WI38 (cell line): ENCODE results near the gene BPIFB2.

Source experiments
- H3K4me3 ChIP-seq: 2 replicates; pipeline ENCODE4 v1.5.1; 2011; ENCODE audit warnings: low read depth, mild to moderate bottlenecking, control low read depth, low read length
- CTCF ChIP-seq: IDR thresholded peaks from 2 replicates; pipeline ENCODE4 v1.5.1; 2012; ENCODE audit warnings: low read depth, mild to moderate bottlenecking, control low read depth, low read length

Gene BPIFB2

GRCh38 chr20:32984631-32985354 lies 22.7 kb upstream of the BPIFB2 start:
- TF ChIP-seq CTCF = no peak
- no peak overlapping the region for H3K4me3 ChIP-seq

GRCh38 chr20:32985596-32985995 lies 21.9 kb upstream of the BPIFB2 start:
- no peak overlapping the region for H3K4me3 ChIP-seq
- no peak for TF ChIP-seq CTCF

DNA sequence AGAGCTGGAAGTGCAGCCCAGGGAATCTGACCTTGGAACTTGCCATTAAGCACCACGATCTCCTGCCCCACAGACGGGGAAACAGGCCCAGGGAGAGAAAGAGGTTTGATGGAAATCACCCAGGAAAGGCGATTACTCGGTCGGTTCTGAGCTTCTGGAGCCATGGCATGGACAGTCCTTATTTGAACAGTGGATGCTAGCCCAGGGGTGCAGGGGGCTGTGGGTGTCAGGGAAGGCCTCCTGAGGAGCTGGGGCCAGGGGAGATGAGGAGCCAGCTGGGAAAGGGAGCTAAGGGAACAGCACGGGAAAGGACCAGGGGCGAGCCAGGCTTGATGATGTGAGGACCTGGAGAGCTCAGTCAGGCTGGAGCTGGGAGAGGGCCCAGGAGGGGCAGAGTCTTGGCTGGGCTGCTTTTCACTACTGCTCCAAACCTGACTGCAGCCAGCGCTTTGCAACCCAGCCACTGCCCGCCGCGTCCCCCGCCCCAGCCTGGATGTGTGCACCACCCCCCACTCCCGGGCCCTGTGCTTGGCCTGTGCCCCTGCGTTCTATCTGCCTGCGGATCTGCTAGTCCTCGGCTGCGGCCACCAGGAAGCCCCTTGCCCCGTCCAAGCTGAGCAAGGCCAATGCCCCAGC lies 21.1 kb upstream of the BPIFB2 start:
- TF ChIP-seq CTCF = no peak
- no peak overlapping the region for H3K4me3 ChIP-seq

DNA sequence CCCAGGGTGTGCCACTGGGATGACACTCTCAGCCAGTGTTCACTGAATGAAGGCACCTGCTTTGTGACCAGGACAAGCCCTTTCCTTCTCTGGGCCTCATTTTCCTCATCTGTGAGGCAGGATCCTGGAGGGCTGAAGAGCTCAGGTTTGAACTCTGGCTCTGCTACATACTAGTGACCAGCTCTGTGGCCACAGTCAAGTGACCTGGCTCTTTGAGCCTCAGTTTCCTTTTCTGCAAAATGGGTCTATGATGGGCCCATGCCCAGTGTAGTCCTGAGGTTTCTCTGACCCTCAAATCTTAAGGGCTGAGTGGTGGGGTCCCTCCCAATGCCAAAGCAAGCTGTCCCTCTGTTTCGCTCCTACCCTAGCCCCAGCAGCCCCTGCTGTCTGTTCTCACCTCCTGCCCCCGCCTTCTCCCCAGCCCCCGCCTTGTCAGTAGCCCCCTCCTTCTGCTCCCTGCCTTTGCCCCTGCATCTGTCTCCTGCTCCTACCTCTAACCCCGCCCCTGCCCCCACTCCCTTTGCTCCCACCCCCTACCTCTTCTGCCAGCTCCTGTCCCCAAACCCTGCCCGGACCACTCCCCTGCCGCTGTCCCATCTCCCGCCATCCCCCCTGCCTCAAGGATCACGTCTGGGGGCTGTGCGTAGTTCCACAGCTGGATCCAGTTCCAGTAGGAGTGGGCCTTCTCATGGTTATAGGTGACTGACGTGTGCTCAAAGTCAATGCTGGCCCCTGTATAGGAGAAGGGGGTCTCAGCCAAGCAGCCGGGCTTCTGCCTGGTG lies 20.3 kb upstream of the BPIFB2 start:
- no peak for TF ChIP-seq CTCF
- no peak overlapping the region for H3K4me3 ChIP-seq

GRCh38 chr20:32988008-32988407 lies 19.5 kb upstream of the BPIFB2 start:
- TF ChIP-seq CTCF = no peak
- H3K4me3 ChIP-seq = no peak overlapping the region

DNA sequence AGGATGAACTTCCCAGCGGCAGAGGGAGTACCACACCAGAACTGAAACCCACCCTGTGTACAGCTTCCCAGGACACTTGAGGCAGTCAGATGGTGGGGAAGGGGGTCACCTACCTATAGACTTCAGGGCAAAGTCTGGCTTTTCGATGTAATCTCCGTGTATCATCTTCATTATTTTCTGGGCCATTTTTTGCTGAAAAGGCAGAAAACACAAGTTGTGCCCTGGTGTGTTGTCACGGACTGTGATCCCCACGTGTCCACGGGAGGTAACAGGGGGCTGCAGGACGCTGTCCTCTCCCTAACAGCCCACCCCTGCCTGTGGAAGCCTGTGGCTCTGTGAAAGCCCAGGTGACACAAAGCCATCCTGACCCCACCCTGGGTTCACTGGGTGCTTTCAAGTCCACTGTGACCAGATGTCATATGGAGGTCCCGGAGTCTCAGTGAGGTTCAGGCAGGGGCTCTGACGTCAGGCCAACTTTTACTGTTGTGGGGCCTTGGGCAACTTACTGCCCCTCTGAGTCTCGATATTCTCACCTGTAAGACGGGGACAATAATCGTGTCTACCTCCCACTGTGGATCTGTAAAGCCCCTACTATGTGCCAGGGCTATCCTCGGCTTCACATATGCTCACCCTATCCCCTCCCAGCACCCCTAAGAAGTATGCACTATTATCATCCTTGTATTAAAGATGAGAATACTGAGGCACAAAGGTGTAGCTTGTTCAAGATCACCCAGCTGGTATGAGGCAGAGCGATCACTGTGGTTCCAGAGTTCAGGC lies 17.8 kb upstream of the BPIFB2 start:
- TF ChIP-seq CTCF = no peak
- H3K4me3 ChIP-seq = no peak overlapping the region
